AML-193 (cell line): ENCODE measurements around the gene PHKB.
A peak's percentile ranks its signal among the peaks of the same experiment; 100 is the strongest.
"Not testable (repeated sequence)": the region's sequence is repeated elsewhere in the genome, so short reads cannot be mapped to it uniquely, and the experiment has no call there.

Experiments
- DNase-seq, 2 experiments: peaks; one replicate each; lab custom pipeline; 2025; lab: John Stamatoyannopoulos, UW

Gene PHKB

DNA sequence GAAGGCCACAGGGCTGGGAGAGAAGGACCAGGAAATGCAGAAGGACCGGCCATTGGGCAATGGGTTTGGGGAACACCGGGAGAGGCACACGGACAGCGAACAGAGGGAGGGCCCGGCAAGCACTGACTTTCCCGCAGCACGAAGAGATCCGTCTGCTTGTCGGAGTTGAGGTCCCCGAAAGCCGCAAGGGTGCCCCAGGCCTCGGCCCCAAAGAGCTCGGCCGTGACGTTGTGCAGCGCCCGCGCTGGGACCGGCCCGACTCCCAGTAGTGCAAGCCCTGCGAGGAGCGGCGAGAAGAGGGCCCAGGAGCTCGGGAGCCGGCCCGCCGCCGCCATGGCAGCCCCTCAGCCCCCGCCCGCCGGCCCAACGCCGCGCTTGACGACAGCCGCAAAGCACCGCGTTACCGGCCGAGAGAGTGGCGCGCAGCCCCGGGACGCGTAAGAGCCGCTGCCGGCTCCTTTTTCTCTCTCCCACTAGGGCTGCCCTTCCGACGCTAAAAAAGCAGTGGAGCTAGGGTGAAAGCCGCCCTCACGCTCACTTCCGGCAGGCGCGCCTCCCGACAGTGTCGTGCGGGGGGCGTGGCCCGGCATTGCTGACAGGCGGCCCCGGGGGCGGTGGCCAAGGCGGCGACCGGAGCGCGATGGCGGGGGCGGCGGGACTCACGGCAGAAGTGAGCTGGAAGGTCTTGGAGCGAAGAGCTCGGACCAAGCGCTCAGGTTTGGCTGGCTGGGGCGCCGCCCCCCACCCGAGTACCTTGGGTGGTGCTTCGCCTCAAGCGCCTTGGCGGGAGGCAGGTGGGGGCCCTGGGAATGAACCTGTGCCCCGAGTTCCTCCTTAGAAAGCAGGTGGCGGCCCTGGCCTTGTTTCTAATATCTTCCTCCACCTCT lies at the start of gene PHKB, which contains the start of gene ITFG1:
PHKB (plus strand) TSS at position 621 of the 887 bp plus-strand sequence; CDS start at position 641, 20 bp downstream.
ITFG1 (minus strand) TSS at position 353 of the 887 bp plus-strand sequence; CDS start at position 335, 18 bp downstream.
- peak; percentile 78 to 85 for DNase-seq

DNA sequence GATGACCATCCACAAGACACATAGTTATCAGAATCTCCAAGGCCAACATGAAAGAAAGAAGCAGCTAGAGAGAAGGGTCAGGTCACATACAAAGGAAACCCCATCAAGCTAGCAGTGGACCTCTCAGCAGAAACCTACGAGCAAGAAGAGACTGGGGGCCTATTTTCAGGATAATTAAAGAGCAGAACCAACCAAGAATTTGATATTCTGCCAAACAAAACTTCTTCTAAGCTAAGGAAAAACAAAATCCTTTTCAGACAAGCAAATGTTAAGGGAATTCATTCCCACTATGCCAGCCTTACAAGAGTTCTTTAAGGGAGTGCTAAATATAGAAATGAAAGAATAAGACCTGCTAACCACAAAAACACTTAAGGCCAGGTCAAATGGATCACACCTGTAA lies 48.1 kb upstream of the PHKB start:
- DNase-seq = no peak

DNA sequence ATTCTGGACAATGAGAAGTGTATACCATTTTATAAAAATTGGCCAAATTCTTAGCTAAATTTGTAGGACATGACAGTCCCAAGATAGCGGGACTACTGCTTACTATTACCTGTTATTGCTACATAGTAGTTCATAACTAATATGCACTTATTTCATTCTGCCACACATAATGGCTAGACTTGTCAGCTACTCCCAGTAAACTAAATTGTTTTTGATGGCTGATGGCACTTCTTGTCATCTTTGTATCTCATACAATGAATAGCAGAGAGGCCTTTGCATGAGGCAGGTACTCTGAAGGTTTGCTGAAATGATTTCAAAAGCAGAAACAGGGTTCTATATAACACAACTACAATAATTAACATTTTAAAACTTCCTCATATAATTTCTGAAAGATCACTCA lies 44.3 kb upstream of the PHKB start:
- no peak for DNase-seq

DNA sequence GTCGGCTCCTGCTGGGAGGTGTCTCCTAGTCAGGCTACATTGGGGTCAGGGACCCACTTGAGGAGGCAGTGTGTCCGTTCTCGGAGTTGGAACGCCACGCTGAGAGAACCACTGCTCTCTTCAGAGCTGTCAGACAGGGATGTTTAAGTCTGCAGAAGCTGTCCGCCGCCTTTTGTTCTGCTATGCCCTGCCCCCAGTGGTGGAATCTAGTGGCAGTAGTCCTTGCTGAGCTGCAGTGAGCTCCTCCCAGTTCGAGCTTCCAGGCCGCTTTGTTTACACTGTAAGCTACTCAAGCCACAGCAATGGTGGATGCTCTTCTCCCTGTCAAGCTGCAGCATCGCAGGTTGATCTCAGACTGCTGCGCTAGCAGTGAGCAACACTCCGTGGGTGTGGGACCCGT lies 36.3 kb upstream of the PHKB start:
- DNase-seq = no peak

DNA sequence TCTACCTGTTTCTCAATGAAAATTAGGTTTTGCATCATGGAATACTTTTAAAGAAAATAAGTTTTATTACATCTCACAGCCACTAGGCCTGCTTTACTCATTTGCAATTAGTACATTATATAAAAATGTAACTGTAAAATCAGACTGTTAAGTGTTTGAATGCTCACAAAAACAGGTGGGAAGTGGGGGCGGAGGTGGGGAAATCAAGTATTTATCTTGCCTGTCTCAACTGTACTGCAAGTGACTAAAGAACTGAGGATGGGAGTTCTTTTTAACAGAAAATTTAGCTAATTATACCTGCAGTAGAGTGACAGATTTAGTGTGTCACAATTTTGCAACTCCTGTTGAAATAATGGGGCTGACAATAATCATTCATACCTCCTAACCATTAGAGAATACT lies 34.3 kb upstream of the PHKB start:
- no peak for DNase-seq

DNA sequence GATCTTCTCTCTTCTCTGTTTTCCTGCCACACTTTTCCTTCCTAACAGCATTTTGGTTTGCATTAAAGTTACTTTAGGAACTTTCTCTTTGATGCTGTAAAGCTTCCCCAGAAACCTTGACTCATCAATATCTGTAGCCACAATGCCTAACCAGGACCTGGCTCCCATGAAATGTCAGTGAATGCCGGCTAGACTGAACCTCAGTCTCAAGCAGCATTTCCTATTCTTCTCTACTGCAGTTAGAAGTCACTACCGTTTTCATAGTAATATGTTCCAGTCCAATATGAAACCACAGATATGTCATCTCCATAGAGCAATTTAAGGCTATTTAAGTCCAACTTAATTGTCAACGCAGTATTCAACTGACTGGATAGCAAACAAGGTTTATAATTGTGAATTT lies 29.2 kb upstream of the PHKB start:
- DNase-seq = no peak

DNA sequence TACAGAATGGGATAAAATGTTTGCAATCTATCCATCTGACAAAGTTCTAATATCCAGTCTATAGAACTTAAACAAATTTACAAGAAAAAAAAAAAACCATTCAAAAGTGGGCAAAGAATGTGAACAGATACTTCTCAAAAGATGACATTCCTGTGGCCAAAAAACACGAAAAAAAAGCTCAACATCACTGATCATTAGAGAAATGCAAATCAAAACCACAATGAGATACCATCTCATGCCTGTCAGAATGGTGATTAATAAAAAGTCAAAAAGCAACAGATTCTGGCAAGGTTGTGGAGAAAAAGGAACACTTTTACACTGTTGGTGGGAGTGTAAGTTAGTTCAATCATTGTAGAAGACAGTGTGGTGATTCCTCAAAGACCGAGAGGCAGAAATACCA lies 26.9 kb upstream of the PHKB start:
- DNase-seq = not testable (repeated sequence)

DNA sequence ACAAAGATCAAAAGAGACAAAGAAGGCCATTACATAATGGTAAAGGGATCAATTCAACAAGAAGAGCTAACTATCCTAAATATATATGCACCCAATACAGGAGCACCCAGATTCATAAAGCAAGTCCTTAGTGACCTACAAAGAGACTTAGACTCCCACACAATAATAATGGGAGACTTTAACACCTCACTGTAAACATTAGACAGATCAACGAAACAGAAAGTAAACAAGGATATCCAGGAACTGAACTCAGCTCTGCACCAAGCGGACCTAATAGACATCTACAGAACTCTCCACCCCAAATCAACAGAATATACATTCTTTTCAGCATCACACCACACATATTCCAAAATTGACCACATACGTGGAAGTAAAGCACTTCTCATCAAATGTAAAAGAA lies 21.1 kb upstream of the PHKB start:
- not testable (repeated sequence) for DNase-seq

DNA sequence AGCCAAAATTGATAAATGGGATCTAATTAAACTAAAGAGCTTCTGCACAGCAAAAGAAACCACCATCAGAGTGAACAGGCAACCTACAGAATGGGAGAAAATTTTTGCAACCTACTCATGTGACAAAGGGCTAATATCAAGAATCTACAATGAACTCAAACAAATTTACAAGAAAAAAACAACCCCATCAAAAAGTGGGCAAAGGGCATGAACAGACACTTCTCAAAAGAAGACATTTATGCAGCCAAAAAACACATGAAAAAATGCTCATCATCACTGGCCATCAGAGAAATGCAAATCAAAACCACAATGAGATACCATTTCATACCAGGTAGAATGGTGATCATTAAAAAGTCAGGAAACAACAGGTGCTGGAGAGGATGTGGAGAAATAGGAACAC lies 18.2 kb upstream of the PHKB start:
- not testable (repeated sequence) for DNase-seq

DNA sequence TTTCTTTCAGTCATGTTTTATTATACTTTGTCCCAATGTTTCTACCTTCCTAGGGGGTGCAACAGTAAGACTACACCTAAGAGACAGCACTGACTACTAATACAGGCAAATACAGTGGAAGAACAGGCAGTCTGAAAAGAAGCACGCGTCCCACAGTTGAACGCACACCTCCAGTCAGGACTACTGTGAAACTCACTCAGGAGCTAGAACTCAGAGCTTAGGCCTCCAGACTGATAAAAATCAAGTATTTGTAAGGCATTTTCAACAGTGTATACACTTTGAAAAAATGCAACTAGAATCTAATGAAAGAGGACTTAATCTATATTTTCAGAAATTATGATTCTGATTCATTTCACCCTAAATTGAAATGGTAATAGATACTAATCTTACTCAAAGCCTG lies 14.7 kb upstream of the PHKB start:
- no peak for DNase-seq

DNA sequence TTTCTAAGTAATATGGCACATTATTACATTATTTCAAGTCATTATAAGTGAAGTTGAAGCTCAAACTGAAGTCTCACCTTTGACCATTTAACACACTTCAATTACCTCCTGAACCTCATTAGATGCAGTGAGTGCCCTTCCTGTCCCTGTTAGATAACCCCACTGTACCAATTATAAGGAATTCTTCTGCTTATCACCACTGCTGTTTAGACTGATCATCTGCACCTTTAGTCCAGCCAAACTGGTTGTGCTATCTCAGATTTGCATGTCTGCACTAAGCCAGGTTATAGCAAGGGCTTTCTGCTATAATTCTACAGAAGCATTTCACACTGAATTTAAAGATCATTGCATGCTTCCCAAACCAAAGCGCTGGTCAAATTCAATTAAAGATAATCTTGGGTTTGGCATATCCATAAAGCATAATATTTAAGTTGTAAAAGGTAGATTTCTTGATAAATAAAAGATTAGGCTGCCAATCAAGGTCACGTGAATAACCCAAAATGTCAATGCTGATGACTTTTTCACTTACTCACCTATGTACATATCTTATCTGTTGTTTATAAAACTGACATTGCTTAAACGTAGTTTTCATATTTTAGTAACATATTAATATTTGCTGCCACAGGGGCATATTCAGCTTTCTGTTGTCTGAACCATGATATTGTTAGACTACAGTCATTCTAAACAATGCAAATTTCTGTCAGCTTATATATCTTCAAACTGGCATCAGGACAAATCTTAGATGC lies 12.1 kb upstream of the PHKB start:
- DNase-seq = no peak

DNA sequence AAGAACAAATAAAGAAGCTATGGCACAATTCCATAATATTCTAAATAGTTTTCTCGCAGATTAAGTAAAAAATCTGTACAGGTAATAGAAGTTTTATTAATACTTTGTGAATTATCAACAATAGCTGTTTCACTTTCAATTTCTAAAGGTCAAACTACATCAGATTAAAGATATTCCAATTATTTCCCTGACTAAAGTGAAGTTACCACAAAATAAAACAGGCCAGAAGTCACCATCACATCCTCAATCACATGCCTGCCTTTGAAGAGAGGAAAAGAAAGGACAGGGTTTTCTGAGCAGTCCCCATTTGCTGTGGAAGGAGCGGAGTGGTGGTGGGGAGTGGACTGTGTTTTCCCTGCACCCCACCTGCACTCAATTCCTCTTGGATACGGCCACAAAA lies 11.3 kb upstream of the PHKB start:
- no peak for DNase-seq

DNA sequence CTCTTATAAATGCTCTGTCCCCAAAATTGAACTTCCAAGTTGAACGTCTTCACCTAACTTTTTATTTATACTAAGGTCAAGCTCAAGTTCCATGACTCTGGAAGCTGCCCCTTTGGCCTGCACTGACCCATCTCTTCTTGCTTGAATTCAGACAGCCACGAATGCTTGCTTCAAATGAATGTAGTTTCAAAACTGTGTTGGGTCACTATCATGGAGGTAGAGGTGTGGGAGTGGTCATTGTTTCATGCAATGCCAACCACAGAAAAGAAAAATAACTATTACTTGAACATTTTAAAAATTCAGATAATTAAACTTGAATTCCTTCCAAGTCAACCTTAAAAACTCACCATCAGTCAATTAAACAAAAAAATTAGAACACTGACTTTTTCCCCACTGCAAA lies 2.8 kb upstream of the PHKB start:
- no peak for DNase-seq

DNA sequence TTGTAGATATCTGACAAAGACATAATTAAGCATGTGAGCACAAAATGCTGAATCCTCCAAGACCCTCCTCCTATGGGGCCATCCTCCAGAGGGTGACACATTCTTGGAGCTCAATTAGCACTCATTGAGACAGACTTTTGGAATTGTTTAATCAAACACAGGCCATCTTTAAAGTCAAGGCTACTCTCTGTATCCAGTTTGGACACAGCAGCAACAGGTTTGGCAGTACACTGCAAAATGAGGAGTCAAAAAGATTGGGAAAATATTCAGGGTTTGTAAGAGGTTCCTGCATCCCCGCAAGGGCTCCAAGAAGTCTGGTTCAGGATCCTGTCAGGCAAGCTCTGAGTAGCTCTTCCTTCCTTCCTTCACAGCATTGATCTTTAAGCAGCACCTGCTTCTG lies 1.5 kb upstream of the PHKB start:
- no peak for DNase-seq

DNA sequence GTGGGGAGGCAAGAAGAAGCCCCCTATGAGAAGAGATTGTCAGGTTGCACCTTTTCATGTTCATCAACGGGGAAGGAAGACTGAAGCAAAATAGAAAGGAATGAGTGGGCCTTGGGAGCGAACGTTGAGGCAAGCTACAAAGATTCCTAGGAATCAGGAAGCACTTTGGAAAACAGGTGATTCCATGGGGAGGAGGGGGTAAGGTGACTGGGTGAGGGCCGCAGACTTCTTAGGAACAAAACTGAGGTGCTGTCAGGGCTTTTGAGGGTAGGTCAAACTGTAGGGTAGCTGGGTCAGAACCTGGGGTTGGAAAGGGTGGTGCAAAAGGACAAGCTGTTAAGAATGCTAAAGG lies 796 bp upstream of the PHKB start:
- DNase-seq = no peak

DNA sequence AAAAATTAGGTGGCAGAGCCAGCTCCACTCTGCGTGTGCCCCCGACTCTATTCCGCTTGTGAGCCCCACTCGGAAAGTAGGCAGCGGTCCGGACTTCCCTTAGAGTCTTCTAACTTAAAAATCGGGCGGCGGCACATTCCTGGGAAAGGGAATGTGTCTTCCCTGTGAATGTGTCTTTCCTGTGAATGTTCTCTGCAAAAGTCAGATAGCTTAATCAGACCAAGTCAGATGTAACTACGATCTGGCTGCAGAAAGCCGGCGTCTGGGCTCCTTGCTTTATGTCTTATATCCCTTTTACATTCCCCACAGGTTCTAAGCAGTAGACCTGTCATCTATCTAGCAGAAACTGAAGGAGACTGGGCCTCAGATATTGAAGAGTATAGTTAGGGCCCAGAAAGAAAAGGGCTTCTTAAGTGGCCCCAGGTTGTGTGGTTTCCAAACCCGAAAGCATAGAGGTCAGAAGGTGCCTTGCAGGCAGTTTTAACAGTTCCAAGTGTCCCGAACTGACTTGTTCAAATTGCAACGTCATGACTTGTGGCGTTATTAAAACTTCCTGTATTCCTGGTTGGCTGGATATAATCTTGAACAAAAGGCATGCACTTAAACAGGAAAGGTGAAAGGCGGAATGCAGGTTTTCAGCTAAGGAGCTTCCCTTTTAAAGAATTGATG lies 601 bp downstream of the PHKB start:
- DNase-seq = peak; percentile 50 to 57

DNA sequence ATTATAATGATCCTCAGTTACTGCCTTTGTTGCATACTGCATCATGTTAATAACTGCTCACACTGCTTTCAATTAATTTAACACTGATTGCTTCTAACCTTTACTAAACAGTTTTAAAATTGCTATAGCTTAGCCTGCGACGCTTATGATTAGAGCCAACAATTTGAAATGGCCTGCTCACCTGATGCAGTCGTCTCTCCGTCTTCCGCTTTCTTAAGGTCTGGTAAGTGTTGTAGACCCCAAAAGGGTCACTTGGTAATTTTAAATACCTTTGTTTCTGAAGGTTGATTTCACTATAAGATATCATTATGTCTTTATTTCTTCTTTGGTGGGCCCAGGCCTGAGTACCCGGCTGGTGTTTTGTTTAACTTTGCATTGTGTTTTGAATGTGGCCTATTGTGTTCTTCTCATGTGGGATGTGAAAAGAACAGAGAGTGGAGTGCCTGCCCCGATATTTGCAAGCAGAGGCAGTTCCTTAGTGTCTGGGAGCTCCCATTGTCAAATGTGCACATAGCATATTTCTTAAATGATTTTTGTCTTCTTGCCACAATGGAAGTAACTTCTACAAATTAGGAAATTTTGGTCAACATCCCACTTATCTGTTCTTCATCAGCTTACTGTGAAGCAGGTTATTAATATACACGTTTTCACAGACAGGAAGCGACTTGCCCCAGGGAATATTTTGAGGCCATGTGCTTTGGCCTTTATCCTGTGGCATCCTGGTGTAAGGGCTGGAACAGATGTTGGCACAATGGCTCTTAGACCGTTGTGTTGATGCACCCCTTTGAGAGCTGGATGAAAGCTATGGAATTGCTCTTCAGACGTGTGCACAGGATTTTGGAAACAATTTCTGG lies 2.9 kb downstream of the PHKB start:
- DNase-seq = peak in 1 of 2 experiments; percentile 19

DNA sequence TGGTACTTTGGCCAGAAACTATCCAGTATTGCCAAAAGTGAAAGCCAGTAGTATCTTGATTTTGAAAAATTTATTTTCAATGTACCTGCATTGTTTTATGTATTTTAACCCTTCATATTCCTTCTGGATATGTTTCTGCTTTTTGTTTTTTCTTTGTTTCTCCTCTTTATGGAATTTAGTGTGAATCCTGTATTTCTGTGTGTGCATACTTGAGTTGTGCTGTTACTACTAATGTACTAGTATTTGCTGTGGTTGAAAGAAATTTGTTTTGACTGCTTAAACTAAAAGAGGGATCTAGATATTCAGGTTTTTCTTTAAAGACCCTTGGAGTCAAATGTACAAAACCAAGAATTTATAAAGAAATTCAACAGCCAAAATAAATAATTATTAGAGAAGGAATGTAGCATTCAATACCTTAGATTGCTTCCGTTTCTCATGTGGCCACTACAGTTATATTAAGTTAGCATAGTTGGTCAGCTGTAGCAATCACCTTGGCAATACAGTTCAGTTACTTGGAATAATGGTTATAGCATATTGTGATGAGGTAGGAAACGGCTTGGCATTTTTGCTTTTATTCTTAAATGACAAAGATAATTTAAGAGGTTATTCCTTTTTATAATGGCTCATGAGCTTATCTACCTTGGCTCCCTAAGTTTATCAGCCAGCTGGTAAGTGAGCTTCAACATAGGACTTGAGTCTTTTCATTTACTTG lies 4.9 kb downstream of the PHKB start:
- no peak for DNase-seq

DNA sequence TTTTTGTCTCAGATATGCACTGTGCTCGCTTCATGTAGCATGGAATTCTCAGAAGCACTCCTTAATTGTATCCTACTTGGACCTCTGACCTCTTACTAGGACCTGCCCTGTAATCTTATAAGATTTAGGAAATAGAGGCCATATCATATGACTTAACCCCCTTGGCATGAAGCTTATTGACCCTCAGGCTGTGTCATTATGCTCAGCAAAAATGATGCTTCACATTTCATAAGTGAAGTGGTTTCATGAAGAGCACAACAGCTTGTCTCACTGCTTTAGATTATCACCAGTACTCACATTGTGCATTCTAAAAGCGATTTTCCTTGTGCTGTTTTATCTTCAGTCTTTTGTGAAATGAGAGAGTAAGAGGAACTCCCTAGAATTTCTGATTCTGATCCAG lies 6.4 kb downstream of the PHKB start:
- DNase-seq = no peak

DNA sequence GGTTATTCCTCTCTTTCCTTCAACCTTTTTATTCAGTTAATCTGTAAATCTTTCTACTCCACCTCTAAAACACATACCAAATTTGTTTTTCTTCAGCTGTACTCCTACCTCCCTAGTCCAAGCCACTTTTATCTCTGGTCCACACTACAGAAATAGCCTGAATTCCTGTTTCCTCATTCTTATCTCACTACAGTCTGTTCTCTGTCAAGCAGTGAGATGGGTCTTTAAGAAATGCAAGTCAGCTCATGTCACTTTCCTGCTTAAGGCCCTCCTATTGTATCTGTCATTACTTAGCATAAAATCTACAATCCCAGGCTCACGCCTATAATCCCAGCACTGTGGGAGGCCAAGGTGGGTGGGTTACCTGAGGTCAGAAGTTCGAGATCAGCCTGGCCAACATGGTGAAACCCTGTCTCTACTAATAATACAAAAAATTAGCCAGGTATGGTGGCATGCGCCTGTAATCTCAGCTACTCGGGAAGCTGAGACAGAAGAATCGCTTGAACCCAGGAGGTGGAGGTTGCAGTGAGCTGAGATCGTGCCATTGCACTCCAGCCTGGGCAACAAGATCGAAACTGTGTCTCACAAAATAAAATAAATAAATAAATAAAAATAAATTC lies 7.0 kb downstream of the PHKB start:
- DNase-seq = not testable (repeated sequence)

DNA sequence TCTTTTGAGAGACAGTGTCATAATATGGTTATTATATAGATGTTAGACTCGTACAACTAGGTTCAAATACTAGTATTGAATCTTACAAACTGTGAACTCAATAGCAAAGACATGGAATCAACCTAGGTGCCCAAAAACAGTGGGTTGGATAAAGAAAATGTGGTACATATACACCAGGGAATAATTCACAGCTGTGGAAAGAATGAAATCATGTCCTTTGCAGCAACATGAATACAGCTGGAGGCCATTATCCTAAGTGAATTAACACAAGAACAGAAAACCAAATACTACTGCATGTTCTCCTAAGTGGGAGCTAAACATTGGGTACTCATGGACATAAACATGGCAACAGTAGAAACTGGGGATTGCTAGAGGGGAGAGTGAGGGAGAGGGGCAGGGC lies 8.1 kb downstream of the PHKB start:
- DNase-seq = no peak
